ENCODE measurements around the gene TADA2A. TPM values are rescaled to one million over a fixed set of nuclear protein-coding genes. Genes with fewer than 3 reads are reported as not detected.

Gene TADA2A
- total RNA-seq, 1 donor from 2014 or later = 42.0 TPM

DNA sequence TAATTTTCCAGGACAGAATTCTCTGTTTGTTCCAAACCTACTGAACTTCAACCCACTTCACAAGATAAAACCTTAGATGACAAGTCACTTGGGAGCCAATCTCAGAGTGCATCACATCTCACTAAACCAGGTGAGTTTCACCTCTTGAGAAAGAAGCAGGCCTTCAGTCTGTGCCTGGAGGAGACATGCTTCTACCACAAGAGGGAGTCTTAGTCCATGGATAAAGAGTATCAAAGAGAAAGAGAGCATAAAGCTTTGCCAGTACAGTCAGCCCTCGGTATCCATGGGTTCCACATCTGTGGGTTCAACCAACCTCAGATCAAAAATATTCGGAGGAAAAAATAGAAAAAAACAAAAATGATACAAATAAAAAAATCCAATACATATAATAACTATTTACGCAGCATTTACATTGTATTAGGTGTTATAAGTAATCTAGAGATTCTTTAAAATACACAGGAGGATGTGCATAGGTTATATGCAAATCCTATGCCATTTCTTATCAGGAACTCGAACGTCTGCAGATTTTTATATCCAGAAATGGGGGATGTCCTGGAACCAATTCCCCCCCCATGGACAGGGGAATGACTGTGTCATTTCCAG is 120.7 kb downstream of the TADA2A start:
- H3K27ac Mint-ChIP-seq = no peak overlapping the region
- intact Hi-C loops (cut with micrococcal nuclease) = loop anchor here (1.0 kb wide), 2 partner anchors 289 to 317 kb away; no protein-coding TSS in a partner anchor
- ChIA-PET POLR2A (no interaction called here), CTCF (interaction anchor here (0.6 to 1.7 kb wide), 7 partner anchors 9 to 293 kb away, joined by 3 to 14 read pairs (median 4); partner anchors contain the start of gene SYNRG)
- H3K4me1 Mint-ChIP-seq = no peaks in the 10 kb centered on the region
- DNase-seq (no peak), ATAC-seq (ENCODE audit: low read depth) (peak; percentile 37)
- no peaks in the 10 kb centered on the region for H3K27me3 Mint-ChIP-seq
- H3K36me3 Mint-ChIP-seq (ENCODE audit: low read depth) = peaks cover 81% of the 10 kb centered on the region
- TF ChIP-seq, protein P1, sequence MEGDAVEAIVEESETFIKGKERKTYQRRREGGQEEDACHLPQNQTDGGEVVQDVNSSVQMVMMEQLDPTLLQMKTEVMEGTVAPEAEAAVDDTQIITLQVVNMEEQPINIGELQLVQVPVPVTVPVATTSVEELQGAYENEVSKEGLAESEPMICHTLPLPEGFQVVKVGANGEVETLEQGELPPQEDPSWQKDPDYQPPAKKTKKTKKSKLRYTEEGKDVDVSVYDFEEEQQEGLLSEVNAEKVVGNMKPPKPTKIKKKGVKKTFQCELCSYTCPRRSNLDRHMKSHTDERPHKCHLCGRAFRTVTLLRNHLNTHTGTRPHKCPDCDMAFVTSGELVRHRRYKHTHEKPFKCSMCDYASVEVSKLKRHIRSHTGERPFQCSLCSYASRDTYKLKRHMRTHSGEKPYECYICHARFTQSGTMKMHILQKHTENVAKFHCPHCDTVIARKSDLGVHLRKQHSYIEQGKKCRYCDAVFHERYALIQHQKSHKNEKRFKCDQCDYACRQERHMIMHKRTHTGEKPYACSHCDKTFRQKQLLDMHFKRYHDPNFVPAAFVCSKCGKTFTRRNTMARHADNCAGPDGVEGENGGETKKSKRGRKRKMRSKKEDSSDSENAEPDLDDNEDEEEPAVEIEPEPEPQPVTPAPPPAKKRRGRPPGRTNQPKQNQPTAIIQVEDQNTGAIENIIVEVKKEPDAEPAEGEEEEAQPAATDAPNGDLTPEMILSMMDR (IDR thresholded peaks at IDR 0.05) = no peak
- H3K4me3 Mint-ChIP-seq = no peak overlapping the region
- H3K9me3 Mint-ChIP-seq = no peaks in the 10 kb centered on the region

Other genes starting within 250 kb of the TADA2A start
- not detected in 2 replicates for gene C17orf78, start 30.9 kb upstream of the TADA2A start, total RNA-seq
- 32.4 and 42.4 TPM in 2 replicates for gene ACACA, start 50 bp upstream of the TADA2A start, total RNA-seq
- 4.3 TPM in 2 replicates for gene DUSP14, start 83.0 kb downstream of the TADA2A start, total RNA-seq
- gene SYNRG, start 202.5 kb downstream of the TADA2A start, total RNA-seq = 83.7 and 89.8 TPM in 2 replicates
- gene DDX52, start 236.6 kb downstream of the TADA2A start, total RNA-seq = 35.6 and 39.9 TPM in 2 replicates

Measured in activated B cell treated with CpG ODN at 0.5 μM for 24 hours (primary cell).